Posterior cingulate gyrus (tissue), 11 donors: Measurements from ENCODE around the gene NAA40.

Source experiments
- DNase-seq, 10 donors: peaks; one replicate each; pipeline versions ENCODE4 v3.0.0 to v3.0.0-alpha.2; 2020 to 2021; ENCODE audit warnings: mixed read lengths in 3 of 10
- intact Hi-C: fragments of 100-400 bp; cut with DNase I; formaldehyde crosslinking; loops from one replicate; pipeline ENCODE4 v1.15.1; 2023

The NAA40 gene

GRCh38 chr11:64001484-64002420 is 63.0 kb downstream of the NAA40 start:
- no peak for DNase-seq
- intact Hi-C loops = loop anchor here (5.0 kb wide), 1 partner anchor 36 kb away; the partner anchor contains the start of gene FLRT1

GRCh38 chr11:64003807-64004589 is 65.2 kb downstream of the NAA40 start:
- no peak for DNase-seq
- intact Hi-C loops = loop anchor here (5.0 kb wide), 1 partner anchor 33 kb away; the partner anchor contains the start of gene FLRT1

GRCh38 chr11:64004590-64004984 is 65.8 kb downstream of the NAA40 start:
- intact Hi-C loops = loop anchor here (5.0 kb wide), 1 partner anchor 33 kb away; the partner anchor contains the start of gene FLRT1
- DNase-seq = no peak

- DNase-seq = no peak
- intact Hi-C loops = no loop called here
Observed at GRCh38 chr11:64005691-64006090, 66.9 kb downstream of the NAA40 start.

GRCh38 chr11:64006398-64006797 is 67.6 kb downstream of the NAA40 start:
- DNase-seq = no peak
- intact Hi-C loops = no loop called here
